ENCODE measurements around the gene ENDOD1.

The ENDOD1 gene

DNA sequence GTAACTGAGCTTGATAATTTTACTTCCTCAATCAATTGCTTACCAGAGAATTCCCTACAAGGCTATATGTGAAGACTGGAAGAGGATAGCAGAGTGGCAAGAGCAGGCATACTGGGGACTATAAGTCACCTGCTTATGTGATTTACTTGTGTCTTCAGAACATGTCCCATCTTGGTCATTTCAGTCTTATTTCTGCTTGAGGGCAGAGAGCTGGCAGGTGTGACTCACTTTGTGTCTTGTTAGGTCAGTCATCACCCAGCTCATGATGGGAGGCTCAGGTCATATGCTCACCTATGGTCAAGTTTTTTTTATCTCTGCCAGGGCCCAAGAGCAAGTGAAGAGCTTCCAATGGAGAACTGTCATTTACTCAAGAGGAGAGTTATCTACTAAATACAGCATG is 16.7 kb upstream of the ENDOD1 start:
- ChIA-PET CTCF (interaction anchor here (1.3 to 13.8 kb wide), 6 partner anchors 15 to 691 kb away, joined by 3 to 299 read pairs (median 45); no protein-coding TSS in a partner anchor), POLR2A (no interaction called here)
- TF ChIP-seq, protein P1, sequence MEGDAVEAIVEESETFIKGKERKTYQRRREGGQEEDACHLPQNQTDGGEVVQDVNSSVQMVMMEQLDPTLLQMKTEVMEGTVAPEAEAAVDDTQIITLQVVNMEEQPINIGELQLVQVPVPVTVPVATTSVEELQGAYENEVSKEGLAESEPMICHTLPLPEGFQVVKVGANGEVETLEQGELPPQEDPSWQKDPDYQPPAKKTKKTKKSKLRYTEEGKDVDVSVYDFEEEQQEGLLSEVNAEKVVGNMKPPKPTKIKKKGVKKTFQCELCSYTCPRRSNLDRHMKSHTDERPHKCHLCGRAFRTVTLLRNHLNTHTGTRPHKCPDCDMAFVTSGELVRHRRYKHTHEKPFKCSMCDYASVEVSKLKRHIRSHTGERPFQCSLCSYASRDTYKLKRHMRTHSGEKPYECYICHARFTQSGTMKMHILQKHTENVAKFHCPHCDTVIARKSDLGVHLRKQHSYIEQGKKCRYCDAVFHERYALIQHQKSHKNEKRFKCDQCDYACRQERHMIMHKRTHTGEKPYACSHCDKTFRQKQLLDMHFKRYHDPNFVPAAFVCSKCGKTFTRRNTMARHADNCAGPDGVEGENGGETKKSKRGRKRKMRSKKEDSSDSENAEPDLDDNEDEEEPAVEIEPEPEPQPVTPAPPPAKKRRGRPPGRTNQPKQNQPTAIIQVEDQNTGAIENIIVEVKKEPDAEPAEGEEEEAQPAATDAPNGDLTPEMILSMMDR (IDR thresholded peaks at IDR 0.05; ENCODE audit: insufficient read depth, low read length, missing control alignments) = no peak
- no peak overlapping the region for H3K4me3 ChIP-seq (ENCODE audit: low read depth, low read length)
- DNase-seq (ENCODE audit: low read depth, low spot score) = no peak

DNA sequence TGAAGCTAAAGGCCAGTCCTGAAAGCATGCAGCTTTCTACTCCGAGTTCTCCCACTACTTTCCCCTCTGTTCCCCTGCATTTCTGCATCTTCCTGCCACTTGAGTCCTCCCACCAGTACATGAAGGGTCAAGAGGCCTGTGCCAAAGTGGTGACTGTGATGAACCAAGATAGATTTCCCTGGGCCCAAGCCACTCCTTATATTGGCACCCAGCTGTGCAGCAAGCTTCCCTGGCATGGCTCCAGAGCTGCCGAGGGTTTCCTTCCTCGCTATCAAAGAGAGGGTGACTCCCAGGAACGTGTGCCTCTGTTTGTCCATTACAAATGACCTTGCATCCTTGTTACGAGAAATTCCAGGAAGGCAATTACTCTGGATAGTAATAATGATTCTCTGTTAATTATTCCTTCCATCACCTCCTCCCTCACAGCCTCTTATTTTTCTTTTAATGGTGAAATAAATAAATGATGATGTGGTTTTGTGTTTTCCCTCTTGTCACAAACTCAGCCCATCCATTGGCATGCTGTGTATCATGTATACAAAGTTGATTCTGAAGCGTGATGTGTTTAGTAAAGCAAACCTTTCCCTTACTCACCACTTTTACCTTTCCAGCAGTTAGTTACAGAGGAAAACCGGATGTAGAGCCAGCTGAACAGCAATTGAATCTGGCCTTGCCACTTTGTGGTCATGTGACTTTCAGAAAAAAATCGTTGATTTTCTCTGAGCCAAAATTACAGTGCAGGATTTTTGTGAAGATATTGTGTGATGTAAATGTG is 14.7 kb upstream of the ENDOD1 start:
- ChIA-PET POLR2A (no interaction called here), CTCF (interaction anchor here (1.5 to 13.8 kb wide), 4 partner anchors 10 to 631 kb away, joined by 5 to 299 read pairs (median 6); no protein-coding TSS in a partner anchor)
- TF ChIP-seq, protein P1 (IDR thresholded peaks at IDR 0.05; ENCODE audit: insufficient read depth, low read length, missing control alignments) = no peak
- DNase-seq (ENCODE audit: low read depth, low spot score) = no peak
- no peak overlapping the region for H3K4me3 ChIP-seq (ENCODE audit: low read depth, low read length)

DNA sequence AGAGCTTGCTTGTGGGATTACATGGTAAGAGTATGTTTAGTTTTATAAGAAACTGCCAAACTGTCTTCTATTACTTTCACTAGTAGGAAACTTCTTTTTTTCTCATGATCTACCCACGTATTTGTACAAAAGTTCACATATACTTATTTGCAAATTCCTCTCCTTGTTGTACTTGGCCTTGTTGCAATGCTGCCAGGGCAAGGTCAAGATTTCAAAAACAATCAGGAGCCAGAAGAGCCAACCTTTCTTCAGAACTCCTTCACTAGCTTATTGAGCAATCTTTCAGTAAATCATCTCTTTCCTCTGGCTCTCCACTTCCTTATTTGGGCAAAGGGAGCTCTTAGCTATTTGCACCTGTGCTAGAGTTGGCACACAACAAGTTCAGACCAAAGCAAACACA is 13.2 kb upstream of the ENDOD1 start:
- TF ChIP-seq, protein P1 (IDR thresholded peaks at IDR 0.05; ENCODE audit: insufficient read depth, low read length, missing control alignments) = no peak
- no peak overlapping the region for H3K4me3 ChIP-seq (ENCODE audit: low read depth, low read length)
- ChIA-PET POLR2A (interaction anchor here (1.3 kb wide), 1 partner anchor 14 kb away, joined by 5 read pairs; no protein-coding TSS in a partner anchor), CTCF (interaction anchor here (1.5 to 13.8 kb wide), 5 partner anchors 9 to 629 kb away, joined by 5 to 299 read pairs (median 7); partner anchors contain the start of gene SRSF8)
- DNase-seq (ENCODE audit: low read depth, low spot score) = peak; percentile 67

DNA sequence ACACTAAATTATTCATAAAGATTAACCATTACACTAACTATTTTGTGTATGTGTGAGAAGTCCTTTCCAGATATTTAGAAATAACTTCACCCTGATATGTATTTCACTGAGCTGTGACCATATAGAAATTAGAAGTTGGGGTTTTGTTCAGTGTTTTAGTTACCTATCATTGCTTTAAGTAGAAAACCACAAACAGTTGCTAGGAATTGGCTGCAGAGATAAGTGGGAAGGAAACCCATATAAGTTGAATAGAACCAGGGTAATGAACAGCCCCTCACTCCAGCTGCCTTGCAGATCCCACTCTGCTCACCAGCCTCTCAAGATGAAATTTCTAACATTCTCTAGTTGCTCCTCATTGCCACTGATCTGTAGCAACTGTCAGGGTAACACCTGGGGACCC is 12.7 kb upstream of the ENDOD1 start:
- ChIA-PET CTCF (interaction anchor here (1.8 to 13.8 kb wide), 2 partner anchors 10 to 72 kb away, joined by 9 to 299 read pairs; partner anchors contain the start of gene SRSF8), POLR2A (interaction anchor here (1.3 kb wide), 1 partner anchor 13 kb away, joined by 5 read pairs; no protein-coding TSS in a partner anchor)
- DNase-seq (ENCODE audit: low read depth, low spot score) = no peak
- TF ChIP-seq, protein P1 (IDR thresholded peaks at IDR 0.05; ENCODE audit: insufficient read depth, low read length, missing control alignments) = no peak
- no peak overlapping the region for H3K4me3 ChIP-seq (ENCODE audit: low read depth, low read length)

DNA sequence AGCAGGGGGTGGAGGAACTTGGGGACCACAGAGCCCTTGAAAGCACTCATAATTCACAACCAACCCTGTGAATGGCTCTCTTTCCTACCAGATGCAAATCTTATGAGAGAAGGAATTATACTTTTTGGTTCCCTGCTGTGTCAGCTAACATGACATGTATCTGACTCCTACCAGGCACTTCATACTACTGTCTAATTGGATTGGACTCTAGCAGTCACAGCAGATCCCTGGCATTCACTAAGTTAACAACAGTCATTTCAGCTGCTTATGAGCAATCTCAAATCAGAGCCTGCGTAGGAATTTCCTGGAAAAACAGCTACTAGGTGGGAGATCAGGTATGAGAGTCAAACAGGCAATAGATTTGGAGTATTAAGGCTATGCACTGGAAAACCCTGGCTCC is 11.1 kb upstream of the ENDOD1 start:
- no peak overlapping the region for H3K4me3 ChIP-seq (ENCODE audit: low read depth, low read length)
- POLR2A ChIA-PET = interaction anchor here (0.6 to 1.4 kb wide), 2 partner anchors 11 kb away, joined by 3 read pairs; partner anchors contain the start of genes ENDOD1 and SRSF8
- CTCF ChIA-PET = interaction anchor here (4.9 kb wide), 1 partner anchor 8 kb away, joined by 50 read pairs; no protein-coding TSS in a partner anchor
- no peak for DNase-seq (ENCODE audit: low read depth, low spot score)
- TF ChIP-seq, protein P1 (IDR thresholded peaks at IDR 0.05; ENCODE audit: insufficient read depth, low read length, missing control alignments) = no peak

DNA sequence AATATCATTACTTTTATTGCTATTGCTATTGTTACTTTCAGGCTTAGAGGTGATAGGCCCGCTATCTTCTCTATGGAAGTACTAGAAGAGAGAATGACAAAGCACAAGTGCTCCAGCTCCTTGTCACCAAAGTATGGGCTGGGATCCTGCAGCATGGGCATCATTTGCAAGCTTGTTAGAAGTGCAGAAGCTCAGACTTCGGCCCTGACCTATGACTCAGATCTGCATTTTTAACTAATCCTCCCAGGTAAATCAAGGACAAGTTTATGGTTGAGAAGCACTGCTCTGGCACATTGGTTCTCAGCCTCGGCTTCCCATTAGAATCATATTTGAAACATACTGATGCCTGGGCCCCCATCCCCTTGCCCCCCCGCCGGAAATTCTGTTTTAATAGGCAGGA is 8.6 kb upstream of the ENDOD1 start:
- POLR2A ChIA-PET = no interaction called here
- no peak for DNase-seq (ENCODE audit: low read depth, low spot score)
- TF ChIP-seq, protein P1 (IDR thresholded peaks at IDR 0.05; ENCODE audit: insufficient read depth, low read length, missing control alignments) = no peak
- CTCF ChIA-PET = interaction anchor here (1.0 to 4.9 kb wide), 5 partner anchors 9 to 71 kb away, joined by 3 to 50 read pairs (median 10); partner anchors contain the start of gene ENDOD1
- no peak overlapping the region for H3K4me3 ChIP-seq (ENCODE audit: low read depth, low read length)

All from AG04449 (cell line).